Right ventricle myocardium inferior (tissue), 1 donor: ENCODE measurements around the gene SMOC1. TPM values are rescaled to one million over a fixed set of nuclear protein-coding genes. Genes with fewer than 3 reads are reported as not detected.

ENCODE experiments used
- ATAC-seq: fragments of 200-7000 bp; cut with Tn5 transposase; one replicate; pipeline ENCODE4 v1.9.1; 2020; ENCODE audit warnings: mild to moderate bottlenecking, moderate library complexity
- DNase-seq: peaks from one replicate; pipeline ENCODE4 v3.0.0; 2021; ENCODE audit errors: missing footprints
- intact Hi-C: fragments of 100-400 bp; cut with DNase I; formaldehyde crosslinking; loops from one replicate; pipeline ENCODE4 v1.11.0; 2022
- total RNA-seq: library from RNA; stranded (reverse); fragmentation: NEBNext Ultra II Directional; extraction: Animal tissue kit (Norgen Biotek cat#: 25700); gene quantifications from one replicate; pipeline ENCODE4 v1.2.1, GENCODE V29; 2021
- donor health status: DM: no; HTN: yes; CAD: no; lungs with severe emphysema.

SMOC1 gene
- total RNA-seq, 1 donor from 2014 or later, result 1.2 TPM

DNA sequence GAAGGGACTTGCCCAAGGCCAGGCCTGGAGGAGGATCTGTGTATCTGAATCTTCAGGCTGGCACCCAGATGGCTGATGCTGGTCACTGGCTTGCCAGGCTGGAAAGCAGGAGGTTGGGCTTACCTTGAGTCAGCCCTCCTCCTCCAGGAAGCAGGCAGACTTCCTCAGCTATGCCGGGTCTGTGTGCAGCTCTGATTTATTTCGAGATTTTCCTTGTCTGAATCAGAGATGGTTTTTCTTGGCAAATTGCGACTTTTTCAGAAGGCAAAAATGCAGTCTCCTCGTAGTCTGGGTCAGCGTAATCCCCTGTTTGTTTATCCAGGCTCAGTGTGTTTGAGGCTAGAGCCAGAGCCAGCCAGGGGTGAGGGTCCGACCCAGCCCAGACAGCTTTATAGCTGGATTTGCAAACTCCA is 48.9 kb downstream of the SMOC1 start:
- intact Hi-C loops, result no loop called here
- DNase-seq (no peak), ATAC-seq (no peak)

DNA sequence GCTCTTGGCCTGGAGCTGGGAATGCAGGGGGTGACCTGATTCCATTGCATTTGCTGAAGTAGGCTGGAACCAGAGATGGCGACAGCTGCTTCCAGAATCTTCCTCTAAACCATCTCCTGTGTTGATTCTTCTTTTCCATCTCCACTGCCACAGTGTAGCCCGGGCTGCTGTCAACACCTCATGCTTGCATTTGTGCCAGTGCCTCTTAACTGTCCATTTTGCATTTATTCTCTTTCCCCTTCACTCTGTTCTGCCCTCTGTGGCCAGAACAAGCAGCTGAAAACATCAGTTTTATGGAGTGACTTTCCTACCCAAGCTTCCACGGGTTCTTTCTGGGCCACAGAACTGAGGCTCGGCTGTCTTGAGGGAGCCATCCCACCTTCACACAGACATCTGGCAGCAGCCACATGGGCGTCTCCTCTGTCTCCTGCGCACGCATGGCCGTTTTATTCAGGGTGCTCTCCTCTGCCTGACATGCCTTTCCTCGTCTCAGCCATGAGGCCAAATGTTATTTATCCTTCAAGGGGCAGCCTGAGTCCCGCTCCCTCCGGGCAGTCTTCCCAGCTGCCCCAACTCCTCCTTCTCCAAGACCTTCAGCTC is 51.7 kb downstream of the SMOC1 start:
- intact Hi-C loops, result no loop called here
- DNase-seq, result no peak
- no peak for ATAC-seq

DNA sequence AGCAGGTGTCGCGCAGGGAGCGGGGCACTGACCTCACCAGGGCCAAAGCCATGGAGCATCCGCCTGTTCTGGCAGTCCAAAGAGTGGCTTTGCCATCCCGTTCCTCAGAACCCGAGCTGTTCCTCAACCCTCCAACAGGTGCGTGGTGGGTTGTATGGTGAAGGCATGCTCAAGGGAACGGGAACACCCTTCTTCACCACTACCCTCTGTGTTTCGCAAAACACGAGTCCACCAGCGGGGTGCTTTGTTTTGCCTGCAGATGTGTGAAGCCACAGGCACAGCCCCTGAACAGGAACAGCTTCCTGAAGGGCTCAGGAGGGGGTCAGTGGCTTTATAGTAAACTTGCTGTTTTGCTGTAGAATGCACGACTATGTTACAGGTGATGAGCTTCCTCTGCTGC is 52.7 kb downstream of the SMOC1 start:
- intact Hi-C loops, result no loop called here
- ATAC-seq, result no peak
- no peak for DNase-seq

DNA sequence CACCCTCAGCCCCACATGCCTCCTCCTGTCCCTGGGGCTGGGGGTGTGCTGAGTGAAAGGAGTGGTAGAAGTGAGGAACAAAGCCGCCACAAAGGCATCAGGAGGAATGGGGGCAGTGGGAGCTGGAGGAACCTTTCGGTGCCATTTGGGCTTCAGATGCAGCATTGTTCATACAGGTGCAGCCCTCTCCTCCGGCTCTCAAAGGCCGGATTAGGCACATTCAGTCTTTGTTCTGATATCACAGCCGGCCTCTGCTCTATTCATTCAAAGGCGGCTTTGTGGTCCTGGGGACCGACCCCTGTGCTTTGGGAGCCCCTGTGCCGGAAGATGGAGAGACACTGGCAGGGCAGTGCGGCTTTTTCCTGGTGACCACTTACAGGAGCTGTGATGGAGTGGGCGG is 53.2 kb downstream of the SMOC1 start:
- intact Hi-C loops, result no loop called here
- no peak for ATAC-seq
- DNase-seq, result no peak

DNA sequence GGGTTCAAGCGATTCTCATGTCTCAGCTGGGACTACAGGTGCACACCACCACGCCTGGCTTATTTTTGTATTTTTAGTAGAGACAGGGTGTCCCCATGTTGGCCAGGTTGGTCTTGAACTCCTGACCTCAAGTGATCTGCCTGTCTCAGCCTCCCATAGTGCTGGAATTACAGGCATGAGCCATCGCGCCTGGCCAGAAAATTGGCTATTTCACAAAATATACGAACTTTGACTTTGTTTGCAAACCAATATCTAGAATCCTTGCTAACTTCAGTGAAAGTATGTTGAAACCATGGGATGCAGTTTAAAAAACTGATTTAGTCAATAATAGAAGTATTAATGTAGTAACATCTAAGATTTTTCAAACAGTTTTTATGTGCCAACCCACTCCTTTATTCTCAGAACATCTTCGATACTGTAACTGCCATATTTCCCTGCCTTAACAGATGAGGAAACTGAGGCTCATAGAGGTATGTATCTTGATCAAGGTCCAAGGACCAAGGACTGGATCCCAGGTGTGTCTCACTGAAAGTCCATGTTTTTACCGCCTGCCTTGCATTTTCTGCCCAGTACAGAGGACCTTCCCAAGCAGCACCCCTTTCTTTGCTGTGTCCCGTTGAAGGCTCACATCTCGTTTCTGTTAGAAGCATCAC is 54.5 kb downstream of the SMOC1 start:
- DNase-seq, result no peak
- no peak for ATAC-seq
- intact Hi-C loops, result no loop called here

DNA sequence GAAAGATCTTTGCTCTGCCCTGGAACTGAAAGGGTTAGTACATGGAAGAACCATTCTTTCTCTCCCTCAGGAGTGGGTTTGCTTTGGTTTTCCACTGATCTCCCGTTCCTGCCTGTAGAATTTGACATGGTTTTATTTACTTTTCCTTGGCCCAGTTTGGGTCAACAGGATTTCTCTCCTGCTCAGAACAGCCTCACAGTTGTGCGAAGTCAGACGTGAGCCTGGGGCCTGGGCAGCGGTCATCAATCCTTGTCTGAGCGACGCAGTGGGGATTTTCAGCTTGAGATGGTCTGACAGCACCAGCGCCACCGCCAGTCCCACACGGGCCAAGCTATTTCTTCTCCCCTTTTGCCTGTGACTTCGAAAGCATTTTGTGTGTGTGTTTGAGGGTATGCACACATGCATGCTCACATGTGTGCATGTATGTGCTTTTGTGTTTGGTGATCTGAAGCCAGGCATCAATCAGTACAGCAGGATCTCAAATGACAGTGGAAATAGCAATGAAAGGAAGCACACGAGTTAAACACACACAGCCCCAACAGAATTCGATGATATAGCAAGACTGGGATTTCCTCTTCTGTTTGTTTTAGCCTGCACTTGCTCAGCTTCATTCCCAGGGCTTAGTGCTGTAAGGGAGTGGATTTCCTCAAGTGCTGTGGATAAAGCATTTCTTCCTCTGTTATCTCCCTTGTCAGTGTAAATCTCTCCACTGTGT is 58.3 kb downstream of the SMOC1 start:
- ATAC-seq (no peak), DNase-seq (no peak)

DNA sequence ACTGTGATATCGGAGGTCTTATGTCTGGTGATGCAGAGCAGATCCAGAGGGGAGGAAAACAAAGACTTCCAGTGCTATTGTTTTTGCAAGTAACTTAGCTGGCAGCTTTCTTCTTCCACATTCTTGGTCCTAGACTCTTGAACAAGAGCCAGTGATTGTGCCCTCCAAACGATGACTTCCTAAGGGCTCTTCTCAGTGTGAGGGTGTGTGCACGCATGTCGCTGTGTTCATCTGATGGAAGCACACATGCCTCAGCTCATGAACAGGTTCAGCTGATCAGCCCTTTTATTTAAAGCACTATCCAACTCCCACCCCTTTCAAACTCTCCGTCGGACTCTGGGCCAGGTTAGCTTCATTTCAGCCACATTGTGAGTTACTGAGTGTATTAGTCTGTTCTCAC is 59.5 kb downstream of the SMOC1 start:
- intact Hi-C loops, result no loop called here
- DNase-seq (no peak), ATAC-seq (no peak)

More for the DNA sequence above, 58.3 kb downstream of the SMOC1 start:
- intact Hi-C loops, result no loop called here

DNA sequence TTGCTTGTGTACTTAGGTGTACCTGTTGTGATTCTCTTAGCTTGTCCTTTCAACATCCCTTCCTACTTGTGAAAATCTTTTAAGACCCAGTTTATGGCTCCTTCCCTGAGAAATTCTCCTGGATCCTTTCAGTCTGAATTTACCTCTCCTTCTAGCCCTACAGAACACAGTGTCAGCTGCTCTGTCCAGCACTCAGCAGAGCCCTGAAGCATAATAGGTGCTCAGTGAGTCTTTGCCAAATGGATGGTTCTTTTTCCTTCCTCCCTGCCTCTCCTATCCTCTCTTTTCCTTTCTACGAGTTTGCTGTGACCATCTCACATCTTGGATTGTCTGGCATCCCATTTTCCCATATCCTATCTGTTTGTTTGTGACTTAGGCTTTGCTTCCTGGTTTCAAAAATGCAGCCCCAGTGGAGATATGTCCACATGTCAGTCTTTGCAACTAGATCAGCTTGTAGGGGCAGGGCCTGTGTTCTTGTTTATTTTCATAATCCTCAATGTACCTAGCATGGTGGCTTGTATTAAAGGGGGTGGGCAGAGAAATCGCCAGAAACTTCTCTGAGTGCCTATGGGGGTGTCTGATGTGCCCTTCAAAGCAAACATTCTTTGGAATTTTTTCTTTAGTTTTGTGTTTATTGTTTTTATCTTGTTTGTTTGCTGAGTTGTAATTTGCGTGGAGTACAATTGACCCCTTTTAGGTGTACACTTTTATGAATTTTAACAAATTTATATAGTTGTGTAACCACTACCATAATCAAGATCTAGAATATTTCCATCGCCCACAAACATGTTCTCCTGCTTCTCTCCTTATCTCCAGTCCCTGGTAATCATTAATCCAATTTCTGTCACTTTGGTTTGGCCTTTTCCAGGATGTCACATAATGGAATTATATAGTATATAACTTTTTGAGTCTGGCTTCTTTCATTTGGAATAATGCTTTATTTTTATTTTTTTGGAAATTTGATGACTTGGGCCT is 62.8 kb downstream of the SMOC1 start:
- DNase-seq (no peak), ATAC-seq (no peak)
- intact Hi-C loops, result no loop called here

DNA sequence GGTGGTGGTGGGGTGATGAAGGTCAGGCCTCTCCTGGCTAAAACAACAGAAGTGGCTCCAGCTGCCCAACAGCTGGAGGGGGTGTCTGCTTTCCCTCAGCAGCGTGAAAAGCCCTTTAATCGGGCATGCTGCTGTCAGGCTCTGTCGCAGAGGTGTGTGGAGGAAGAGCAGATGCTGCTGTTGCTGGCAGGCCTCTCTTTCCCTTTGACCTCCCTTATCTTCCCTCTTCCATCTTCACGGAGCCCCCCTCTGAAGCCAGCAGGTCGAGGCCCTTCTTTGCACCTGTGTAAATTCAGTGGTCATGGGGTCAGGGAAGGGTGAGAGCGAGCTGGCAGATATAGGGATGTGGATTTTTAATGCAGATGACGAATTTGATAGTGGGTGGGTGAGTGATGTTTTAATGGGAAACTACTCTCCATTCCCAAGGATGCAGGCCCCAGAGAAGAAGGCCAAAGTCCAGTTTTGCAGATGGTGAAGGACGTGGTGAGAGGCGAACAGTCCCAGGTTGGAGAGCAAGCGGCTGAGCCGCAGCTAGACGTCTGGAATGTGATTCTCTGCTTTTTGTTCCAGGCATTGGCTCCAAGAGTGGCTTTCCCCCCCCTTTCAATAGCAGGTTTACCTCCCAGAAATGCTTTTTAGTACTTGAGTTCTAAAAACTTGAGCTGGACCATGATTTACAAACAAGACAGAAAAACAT is 64.0 kb downstream of the SMOC1 start:
- intact Hi-C loops, result no loop called here
- ATAC-seq (no peak), DNase-seq (no peak)

DNA sequence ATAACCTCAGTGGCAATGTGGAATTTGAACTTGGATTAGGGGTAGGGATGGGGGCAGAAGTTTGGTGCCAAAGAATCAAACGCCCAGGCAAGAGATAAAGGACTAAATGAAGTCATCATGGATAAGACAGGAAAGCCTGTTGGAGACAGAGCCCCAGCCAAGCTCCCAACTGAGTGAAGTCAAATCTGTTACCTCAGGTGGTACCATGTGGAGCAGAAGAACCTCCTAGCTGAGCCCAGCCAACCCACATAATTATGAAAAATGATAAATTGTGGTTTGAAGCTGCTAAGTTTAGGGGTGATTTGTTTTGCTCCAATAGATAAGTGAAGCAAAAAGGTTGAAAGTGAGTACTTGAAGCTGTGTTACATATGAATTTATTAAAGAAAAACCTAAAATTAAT is 66.1 kb downstream of the SMOC1 start:
- ATAC-seq (no peak), DNase-seq (no peak)
- intact Hi-C loops, result no loop called here

DNA sequence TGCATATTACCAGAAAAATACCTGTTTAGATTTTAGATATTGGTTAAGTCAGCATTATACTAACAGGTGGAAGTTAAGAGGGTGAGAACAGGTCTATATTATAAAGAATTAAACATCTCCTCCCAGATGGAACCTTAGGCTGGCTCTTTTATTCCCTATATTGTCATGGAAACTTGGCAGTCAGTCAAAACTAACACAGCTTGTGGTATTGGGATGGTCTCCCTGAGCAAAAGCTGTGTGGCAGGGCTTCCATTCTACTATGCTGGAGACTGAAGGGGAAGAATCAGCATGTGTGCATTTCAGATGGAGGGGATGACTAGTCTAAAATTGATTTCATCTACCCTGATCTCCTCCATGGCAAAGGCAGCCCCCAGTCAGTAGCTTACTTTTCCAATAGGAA is 66.7 kb downstream of the SMOC1 start:
- DNase-seq (no peak), ATAC-seq (no peak)
- intact Hi-C loops, result no loop called here

DNA sequence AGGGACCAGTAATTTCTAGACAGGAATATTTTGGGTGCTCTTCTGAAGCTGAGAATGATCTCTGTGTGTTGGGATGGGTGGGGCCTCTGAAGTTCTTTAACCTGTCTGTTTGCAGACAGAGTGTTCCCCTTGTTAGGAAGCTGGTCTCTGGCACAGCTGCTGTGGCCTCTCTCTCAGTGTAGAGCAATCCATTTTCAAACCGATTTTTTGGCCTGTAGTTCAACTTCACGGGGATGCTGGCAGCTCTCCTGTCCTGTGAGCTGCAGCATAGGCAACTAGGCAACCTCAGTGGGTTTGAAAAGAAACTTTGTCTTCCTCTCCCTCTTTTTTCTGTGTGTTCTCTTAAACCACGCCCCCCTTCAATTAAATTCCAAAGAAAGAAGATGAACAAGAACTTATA is 69.1 kb downstream of the SMOC1 start:
- no peak for ATAC-seq

DNA sequence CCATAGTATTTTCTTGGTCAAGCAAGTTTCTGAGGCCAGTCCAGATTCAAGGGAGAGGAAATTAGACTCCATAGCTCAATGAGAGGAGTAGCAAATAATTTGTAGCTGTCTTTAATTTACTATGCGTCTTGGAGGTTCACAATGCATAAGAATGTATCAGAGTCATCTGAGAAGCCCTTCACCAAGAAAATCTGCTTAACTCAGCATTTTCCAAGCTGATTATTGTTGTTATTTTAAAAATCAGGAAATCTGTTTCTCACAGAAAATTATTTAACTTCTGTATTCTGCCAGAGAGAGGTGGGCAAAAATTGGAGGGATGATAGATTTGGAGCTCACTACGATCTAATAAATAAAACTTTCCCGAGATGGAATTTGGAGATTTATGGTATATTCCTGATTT is 72.0 kb downstream of the SMOC1 start:
- DNase-seq (no peak), ATAC-seq (no peak)
- intact Hi-C loops, result no loop called here

More for the DNA sequence above, 69.1 kb downstream of the SMOC1 start:
- intact Hi-C loops, result no loop called here
- DNase-seq, result no peak

DNA sequence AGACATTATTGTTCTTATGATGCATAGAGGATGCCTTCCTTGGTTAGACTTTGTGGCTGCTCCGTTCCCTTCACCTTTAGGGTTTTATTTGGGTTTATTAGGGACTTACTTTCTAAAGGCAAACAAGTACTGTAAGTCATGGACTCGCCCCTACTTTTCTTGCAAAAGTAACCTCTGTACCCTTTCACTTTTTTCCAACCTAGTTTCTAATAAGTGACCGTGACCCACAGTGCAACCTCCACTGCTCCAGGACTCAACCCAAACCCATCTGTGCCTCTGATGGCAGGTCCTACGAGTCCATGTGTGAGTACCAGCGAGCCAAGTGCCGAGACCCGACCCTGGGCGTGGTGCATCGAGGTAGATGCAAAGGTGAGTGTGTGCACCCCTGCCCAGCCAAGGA is 72.7 kb downstream of the SMOC1 start:
- intact Hi-C loops, result no loop called here
- ATAC-seq, result no peak

DNA sequence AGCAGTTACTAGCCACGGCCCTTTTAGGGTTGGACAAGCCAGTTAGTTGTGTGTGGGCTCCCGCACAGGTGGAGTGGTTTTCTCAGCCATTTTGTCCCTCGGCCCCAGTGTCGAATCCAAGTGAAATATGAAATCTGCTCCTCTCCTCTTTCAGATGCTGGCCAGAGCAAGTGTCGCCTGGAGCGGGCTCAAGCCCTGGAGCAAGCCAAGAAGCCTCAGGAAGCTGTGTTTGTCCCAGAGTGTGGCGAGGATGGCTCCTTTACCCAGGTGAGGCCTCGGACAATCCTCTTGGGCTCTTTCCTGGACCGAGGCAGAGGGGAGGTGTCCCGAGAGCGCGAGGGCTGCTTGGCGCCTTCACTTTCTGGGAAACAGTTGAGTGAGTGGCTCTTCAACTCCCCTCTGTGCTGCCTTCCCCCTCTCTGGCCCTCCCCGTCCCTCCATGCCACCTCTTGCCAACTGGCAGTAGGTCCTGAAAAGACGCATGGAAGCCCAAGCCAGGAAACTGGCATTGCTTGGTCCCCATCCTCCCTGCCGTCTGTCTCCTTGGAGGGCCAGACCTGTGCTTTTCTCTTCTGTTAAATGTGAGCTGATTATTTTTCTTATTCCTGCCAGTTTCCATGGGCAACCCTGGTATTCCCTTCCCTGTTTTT is 74.2 kb downstream of the SMOC1 start:
- no peak for DNase-seq
- intact Hi-C loops, result no loop called here
- no peak for ATAC-seq

More for the DNA sequence above, 72.7 kb downstream of the SMOC1 start:
- no peak for DNase-seq

DNA sequence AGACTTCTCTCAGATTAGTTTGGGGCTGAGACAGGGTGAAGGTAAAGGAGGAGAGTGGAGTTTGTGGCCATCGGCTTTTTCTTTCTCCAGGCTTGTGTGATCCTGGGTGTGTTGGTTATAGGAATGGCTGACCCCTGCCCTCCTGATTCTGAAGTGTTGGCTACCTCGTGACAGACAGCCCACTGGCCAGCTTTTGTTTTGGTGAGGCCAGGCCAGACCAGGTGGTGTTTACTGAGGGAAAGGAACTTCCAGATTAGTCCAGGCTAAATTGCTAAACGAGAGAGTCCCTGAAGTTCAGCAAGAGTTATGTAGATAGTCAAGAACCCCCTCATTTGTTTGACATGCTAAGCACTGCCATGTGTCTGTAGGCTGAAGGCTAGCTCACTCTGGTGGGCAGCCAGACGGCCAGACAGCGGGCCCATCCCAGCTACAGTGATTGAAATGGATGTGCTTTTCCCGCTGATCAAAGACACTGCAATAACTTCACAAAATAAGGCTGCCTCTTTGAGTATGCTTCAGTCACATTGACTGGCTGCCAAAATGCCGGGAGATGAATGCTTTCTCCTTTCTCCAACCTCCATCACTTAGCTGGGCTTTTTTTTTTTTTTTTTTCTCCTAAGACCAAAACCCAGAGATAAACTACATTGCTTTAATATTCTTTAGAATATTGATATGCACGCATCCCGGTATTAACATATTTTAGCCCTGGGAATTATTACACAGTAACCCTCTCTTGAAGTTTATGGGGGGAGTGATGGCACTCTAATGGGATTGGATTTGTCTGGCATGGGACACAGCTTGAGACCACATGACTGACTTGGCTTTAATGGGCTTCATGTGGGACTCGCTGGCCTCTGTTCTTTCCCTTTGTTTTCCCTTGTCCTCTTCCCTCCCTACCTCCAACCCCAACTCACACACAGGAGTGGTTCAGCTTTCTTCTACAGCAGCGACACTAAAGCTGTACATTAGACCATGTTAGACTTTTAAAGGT is 76.9 kb downstream of the SMOC1 start:
- DNase-seq (no peak), ATAC-seq (no peak)
- intact Hi-C loops, result no loop called here

DNA sequence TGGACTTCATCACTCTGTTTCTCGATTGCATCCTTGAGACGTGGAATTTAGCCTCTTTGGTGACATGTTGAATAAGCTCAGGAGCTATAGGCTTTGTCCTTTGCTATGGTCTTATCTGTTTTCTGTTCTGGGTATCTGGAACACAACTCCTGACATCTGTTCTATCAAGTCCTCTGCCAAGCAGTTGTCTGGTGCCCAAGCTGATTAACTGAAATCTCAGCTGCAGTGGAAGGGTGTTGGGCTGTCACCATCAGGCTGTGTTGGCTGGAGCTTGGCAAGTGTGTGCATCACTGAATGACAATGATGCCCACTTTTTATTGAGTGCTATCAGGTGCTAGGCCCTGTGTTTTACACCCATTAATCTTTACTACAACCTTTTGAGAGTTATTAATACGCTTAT is 77.8 kb downstream of the SMOC1 start:
- DNase-seq (no peak), ATAC-seq (no peak)
- intact Hi-C loops, result no loop called here
